A673 (cell line): ENCODE measurements around the gene ORAI1.

ENCODE experiments used
- CTCF ChIP-seq: fragments of 300-800, 200-600 bp; sonication (generic); conservative IDR thresholded peaks from 2 replicates; pipeline ENCODE4 v1.5.1; 2017; ENCODE audit warnings: low read depth, mild to moderate bottlenecking, antibody characterized with exemption, low read length, moderate library complexity, mixed read lengths
- EZH2 ChIP-seq: fragments of 200-600 bp; sonication (generic); IDR thresholded peaks from 2 replicates; pipeline ENCODE4 v1.6.1; 2017; ENCODE audit warnings: borderline replicate concordance, low read depth, mild to moderate bottlenecking, mixed read lengths, antibody characterized with exemption, low read length; ENCODE audit not compliant: poor library complexity, severe bottlenecking

GRCh38 chr12:121678716-121679300 lies 52.5 kb downstream of the ORAI1 start:
- TF ChIP-seq CTCF (no peak), EZH2 (no peak)
